Neuronal stem cell (in vitro differentiated cells): ENCODE data around the gene LIN7B.
A peak's percentile ranks its signal among the peaks of the same experiment; 100 is the strongest.

Experiments
- DNase-seq: peaks from one replicate; pipeline ENCODE4 v3.0.0-alpha.2; 2013; ENCODE audit warnings: low spot score
- H2AFZ ChIP-seq: one replicate; pipeline ENCODE4 v1.6.1; 2013; ENCODE audit warnings: mild to moderate bottlenecking, low read length, inconsistent platforms
- H2AK5ac ChIP-seq: 2 replicates; pipeline ENCODE4 v1.6.1; 2013; ENCODE audit warnings: low read depth, mild to moderate bottlenecking, inconsistent platforms, low read length, moderate library complexity, mixed read lengths
- H2BK120ac ChIP-seq: 2 replicates; pipeline ENCODE4 v1.6.1; 2013; ENCODE audit warnings: low read depth, mild to moderate bottlenecking, inconsistent platforms, low read length, moderate library complexity, mixed read lengths
- H2BK12ac ChIP-seq: one replicate; pipeline ENCODE4 v1.6.1; 2013; ENCODE audit warnings: low read length, inconsistent platforms
- H2BK15ac ChIP-seq: 2 replicates; pipeline ENCODE4 v1.6.1; 2013; ENCODE audit warnings: mild to moderate bottlenecking, low read length, inconsistent platforms, mixed read lengths
- H2BK5ac ChIP-seq: one replicate; pipeline ENCODE4 v1.6.1; 2013; ENCODE audit warnings: inconsistent platforms, mild to moderate bottlenecking, low read length, moderate library complexity
- H3K14ac ChIP-seq: one replicate; pipeline ENCODE4 v1.6.1; 2013; ENCODE audit warnings: low read length, inconsistent platforms
- H3K18ac ChIP-seq: 2 replicates; pipeline ENCODE4 v1.6.1; 2013; ENCODE audit warnings: low read length, inconsistent platforms
- H3K23ac ChIP-seq: 2 replicates; pipeline ENCODE4 v1.6.1; 2013; ENCODE audit warnings: low read depth, mild to moderate bottlenecking, mixed read lengths, low read length, inconsistent platforms; ENCODE audit not compliant: poor library complexity
- H3K27ac ChIP-seq: replicated peaks from 3 replicates; pipeline ENCODE4 v1.5.1; 2013; ENCODE audit warnings: low read length, inconsistent platforms
- H3K27me3 ChIP-seq, 3 experiments: 2 replicates each; pipeline ENCODE4 v1.6.1; 2013; ENCODE audit warnings: low read length in 3 of 3, mild to moderate bottlenecking in 2 of 3, inconsistent platforms in 1 of 3, low read depth in 1 of 3, mixed read lengths in 1 of 3, moderate library complexity in 1 of 3; ENCODE audit not compliant: control insufficient read depth in 3 of 3, insufficient read depth in 3 of 3
- H3K36me3 ChIP-seq, 2 donors: replicated peaks in 1 of 2; 2 replicates each; pipeline ENCODE4 v1.6.1; 2013; ENCODE audit warnings: low read length in 2 of 2; ENCODE audit not compliant: control insufficient read depth in 2 of 2, insufficient read depth in 2 of 2
- H3K4ac ChIP-seq: 2 replicates; pipeline ENCODE4 v1.6.1; 2013; ENCODE audit warnings: inconsistent platforms, mild to moderate bottlenecking, low read length, moderate library complexity
- H3K4me1 ChIP-seq, 2 donors: 1 replicate in 1 of 2; 2 replicates in 1 of 2; pipeline ENCODE4 v1.6.1; 2013; ENCODE audit warnings: low read length in 2 of 2, low read depth in 1 of 2; ENCODE audit not compliant: control insufficient read depth in 2 of 2, insufficient read depth in 1 of 2
- H3K4me2 ChIP-seq: one replicate; pipeline ENCODE4 v1.6.1; 2013; ENCODE audit warnings: mild to moderate bottlenecking, low read length, inconsistent platforms; ENCODE audit not compliant: insufficient read depth, poor library complexity, severe bottlenecking
- H3K4me3 ChIP-seq, 2 donors: 2 replicates each; pipeline ENCODE4 v1.5.1; 2013; ENCODE audit warnings: low read length in 2 of 2, mild to moderate bottlenecking in 2 of 2, inconsistent platforms in 1 of 2, moderate library complexity in 1 of 2
- H3K79me1 ChIP-seq: one replicate; pipeline ENCODE4 v1.6.1; 2013; ENCODE audit warnings: low read depth, mild to moderate bottlenecking, inconsistent platforms, low read length, moderate library complexity
- H3K9ac ChIP-seq: one replicate; pipeline ENCODE4 v1.6.1; 2013; ENCODE audit warnings: mild to moderate bottlenecking, low read depth, low read length, inconsistent platforms; ENCODE audit not compliant: poor library complexity
- H3K9me3 ChIP-seq, 2 donors: replicated peaks in 1 of 2; 2 replicates each; pipeline versions ENCODE3 to v1.6.1; 2013; ENCODE audit warnings: low read length in 2 of 2, mild to moderate bottlenecking in 2 of 2, inconsistent platforms in 1 of 2, low read depth in 1 of 2, mixed read lengths in 1 of 2, moderate library complexity in 1 of 2; ENCODE audit not compliant: control insufficient read depth in 2 of 2, insufficient read depth in 1 of 2
- H4K8ac ChIP-seq: one replicate; pipeline ENCODE4 v1.6.1; 2013; ENCODE audit warnings: low read depth, mild to moderate bottlenecking, inconsistent platforms, low read length, moderate library complexity
- H4K91ac ChIP-seq: one replicate; pipeline ENCODE4 v1.6.1; 2013; ENCODE audit warnings: low read length, low read depth, mild to moderate bottlenecking, inconsistent platforms; ENCODE audit not compliant: poor library complexity
- WGBS, 2 donors: extraction: QIAGEN DNeasy Blood & Tissue Kit; methylation state at CpG; one replicate each; pipeline ENCODE4 v1.1.7; 2013; ENCODE audit warnings: missing lambda C conversion rate in 2 of 2, mixed read lengths in 1 of 2; ENCODE audit not compliant: insufficient read length in 2 of 2, insufficient replicate concordance in 1 of 2; ENCODE audit errors: extremely low coverage in 2 of 2; 5-methylcytosine and 5-hydroxymethylcytosine counted together

Gene LIN7B

DNA sequence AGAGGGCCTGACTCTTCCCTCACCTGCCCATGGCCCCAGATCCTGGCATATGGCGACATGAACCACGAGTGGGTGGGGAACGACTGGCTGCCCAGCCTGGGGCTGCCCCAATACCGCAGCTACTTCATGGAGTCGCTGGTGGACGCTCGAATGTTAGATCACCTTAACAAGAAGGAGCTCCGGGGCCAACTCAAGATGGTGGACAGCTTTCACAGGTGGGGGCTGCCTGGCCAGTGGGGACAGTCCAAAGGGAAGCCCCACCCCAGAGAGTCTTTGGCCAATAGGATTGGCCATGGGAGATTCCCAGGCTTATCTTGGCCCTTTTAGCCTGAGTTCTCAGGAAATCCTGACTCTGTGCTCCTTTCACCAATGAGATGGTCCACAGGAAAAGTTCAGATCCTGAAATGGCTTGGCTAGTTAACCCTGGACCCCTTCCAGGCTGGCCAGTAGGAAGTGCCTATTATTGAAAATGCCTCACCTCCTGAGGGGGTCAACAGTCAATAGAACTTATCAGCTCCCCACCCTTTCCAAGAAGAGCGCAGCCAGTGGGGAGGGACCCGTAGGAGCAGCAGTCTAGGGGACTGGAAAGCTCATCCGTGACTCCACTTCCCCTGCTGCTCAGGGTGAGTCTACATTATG lies 34.0 kb downstream of the LIN7B start:
- WGBS, 2 donors: no CpG with 5 or more reads among the region's 11 CpGs
- Histone ChIP-seq H3K18ac (no peak overlapping the region), H3K23ac (no peak overlapping the region), H2BK5ac (no peak overlapping the region), H2BK120ac (no peak overlapping the region), H4K8ac (no peak overlapping the region), H3K9me3 (no peaks in the 10 kb centered on the region), H3K27ac (no peak overlapping the region), H2BK12ac (peak overlapping the region; percentile 24), H4K91ac (no peak overlapping the region), H3K4me2 (peak overlapping the region; percentile 90), H3K9ac (no peak overlapping the region), H2AK5ac (no peak overlapping the region), H2AFZ (no peak overlapping the region), H3K79me1 (no peaks in the 10 kb centered on the region), H3K36me3 (no peaks in the 10 kb centered on the region), H3K27me3 (peaks cover 0 to 14% (median 0%) of the 10 kb centered on the region in 3 experiments), H3K14ac (no peak overlapping the region), H3K4ac (no peak overlapping the region), H3K4me1 (peaks cover 16 to 18% of the 10 kb centered on the region in 2 donors), H2BK15ac (no peak overlapping the region), H3K4me3 (no peak overlapping the region)
- DNase-seq: no peak

DNA sequence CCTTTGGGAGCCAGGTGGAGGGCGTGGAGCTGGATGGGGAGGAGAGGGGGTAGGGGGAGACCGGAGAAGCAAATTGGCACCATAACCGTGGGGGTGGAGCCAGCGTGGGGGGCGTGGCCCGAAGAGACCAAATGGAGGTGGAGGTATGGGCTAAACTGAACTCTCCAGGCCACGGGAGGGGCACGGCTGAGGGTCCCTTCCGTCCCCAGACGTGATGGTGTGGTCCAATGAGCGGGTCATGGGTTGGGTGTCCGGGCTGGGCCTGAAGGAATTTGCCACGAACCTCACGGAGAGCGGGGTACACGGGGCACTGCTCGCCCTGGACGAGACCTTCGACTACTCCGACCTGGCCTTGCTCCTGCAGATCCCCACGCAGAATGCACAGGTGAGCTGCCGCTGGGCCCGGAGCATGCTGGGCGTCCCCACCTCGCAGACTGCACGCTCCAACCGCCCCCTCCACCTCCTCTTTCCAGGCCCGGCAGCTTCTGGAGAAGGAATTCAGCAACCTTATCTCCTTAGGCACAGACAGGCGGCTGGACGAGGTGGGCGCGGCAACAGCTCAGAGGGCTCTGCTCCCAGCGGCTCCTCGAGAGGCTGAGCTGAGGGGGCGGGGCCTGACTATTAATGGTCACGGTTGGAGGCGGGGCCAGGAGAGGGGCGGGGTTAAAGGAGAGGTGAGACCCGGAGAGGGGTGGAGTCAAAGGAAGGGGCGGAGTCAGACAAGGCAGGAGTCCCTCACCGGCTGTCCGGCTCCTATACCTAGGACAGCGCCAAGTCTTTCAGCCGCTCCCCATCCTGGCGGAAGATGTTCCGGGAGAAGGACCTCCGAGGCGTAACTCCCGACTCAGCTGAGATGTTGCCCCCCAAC lies 34.8 kb downstream of the LIN7B start:
- H3K9ac ChIP-seq: peak overlapping the region; percentile 98
- peak overlapping the region; percentile 91 for H2AFZ ChIP-seq
- H4K8ac ChIP-seq: no peak overlapping the region
- H3K4me1 ChIP-seq: peaks cover 15 to 18% of the 10 kb centered on the region in 2 donors
- H3K79me1 ChIP-seq: no peaks in the 10 kb centered on the region
- H3K23ac ChIP-seq: peak overlapping the region; percentile 98
- peak overlapping the region; percentile 87 for H2BK15ac ChIP-seq
- H2AK5ac ChIP-seq: peak overlapping the region; percentile 89
- peak overlapping the region; percentile 46 for H2BK12ac ChIP-seq
- no peaks in the 10 kb centered on the region for H3K36me3 ChIP-seq
- peaks cover 0 to 1% of the 10 kb centered on the region in 2 donors for H3K9me3 ChIP-seq
- peak overlapping the region; percentile 82 for H3K27ac ChIP-seq
- peaks cover 0 to 16% (median 0%) of the 10 kb centered on the region in 3 experiments for H3K27me3 ChIP-seq
- H4K91ac ChIP-seq: no peak overlapping the region
- H3K4me3 ChIP-seq: peak overlapping the region; percentile 81 to 92
- no CpG with 5 or more reads among the region's 49 CpGs for WGBS, 2 donors
- H2BK120ac ChIP-seq: no peak overlapping the region
- peak overlapping the region; percentile 98 for H3K4me2 ChIP-seq
- peak overlapping the region; percentile 95 for H3K14ac ChIP-seq
- H2BK5ac ChIP-seq: peak overlapping the region; percentile 45
- peak; percentile 99 for DNase-seq
- peak overlapping the region; percentile 98 for H3K18ac ChIP-seq
- H3K4ac ChIP-seq: peak overlapping the region; percentile 54

DNA sequence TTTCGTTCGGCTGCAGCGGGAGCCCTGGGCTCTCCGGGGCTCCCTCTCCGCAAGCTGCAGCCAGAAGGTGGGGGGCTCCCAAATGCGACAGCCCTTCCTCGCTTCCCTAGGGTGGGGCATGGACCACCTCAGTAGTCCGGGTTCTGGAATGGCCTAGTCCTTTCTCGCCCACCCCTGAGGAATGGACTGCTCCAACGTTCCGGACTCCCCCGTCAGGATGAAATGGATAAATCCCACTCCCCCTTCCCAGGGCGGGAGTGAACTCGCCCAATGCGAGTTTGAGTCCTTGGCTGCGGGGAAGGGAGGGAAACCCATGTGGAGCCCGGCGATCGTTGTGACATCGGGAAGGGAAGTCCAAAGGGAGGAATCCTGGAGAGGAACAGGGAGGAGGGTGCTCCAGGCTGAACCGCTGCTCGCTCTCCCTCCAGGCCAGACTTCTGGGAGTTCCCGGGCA lies 35.5 kb downstream of the LIN7B start:
- DNase-seq: peak; percentile 94
- no peak overlapping the region for H4K91ac ChIP-seq
- no peaks in the 10 kb centered on the region for H3K79me1 ChIP-seq
- H2AK5ac ChIP-seq: peak overlapping the region; percentile 89
- H2AFZ ChIP-seq: peak overlapping the region; percentile 91
- H3K23ac ChIP-seq: peak overlapping the region; percentile 73
- peaks cover 0 to 16% (median 0%) of the 10 kb centered on the region in 3 experiments for H3K27me3 ChIP-seq
- no peaks in the 10 kb centered on the region for H3K36me3 ChIP-seq
- peak overlapping the region; percentile 98 for H3K9ac ChIP-seq
- H2BK5ac ChIP-seq: no peak overlapping the region
- peak overlapping the region; percentile 81 to 92 for H3K4me3 ChIP-seq
- H3K9me3 ChIP-seq: peaks cover 0 to 2% of the 10 kb centered on the region in 2 donors
- H2BK15ac ChIP-seq: peak overlapping the region; percentile 87
- H3K4me2 ChIP-seq: peak overlapping the region; percentile 98
- peaks cover 16 to 18% of the 10 kb centered on the region in 2 donors for H3K4me1 ChIP-seq
- H3K14ac ChIP-seq: peak overlapping the region; percentile 59
- peak overlapping the region; percentile 89 for H3K18ac ChIP-seq
- H3K27ac ChIP-seq: peak overlapping the region; percentile 82
- H3K4ac ChIP-seq: no peak overlapping the region
- peak overlapping the region; percentile 64 for H2BK120ac ChIP-seq
- peak overlapping the region; percentile 79 for H2BK12ac ChIP-seq
- no peak overlapping the region for H4K8ac ChIP-seq
- WGBS, 2 donors: no CpG with 5 or more reads among the region's 23 CpGs
